UCSD-AML1 (cell line): ENCODE results near the gene DFFA.

Experiments
- DNase-seq: peaks from one replicate; lab custom pipeline; 2025; ENCODE audit not compliant: unreplicated experiment; lab: John Stamatoyannopoulos, UW

Gene DFFA, protein sequence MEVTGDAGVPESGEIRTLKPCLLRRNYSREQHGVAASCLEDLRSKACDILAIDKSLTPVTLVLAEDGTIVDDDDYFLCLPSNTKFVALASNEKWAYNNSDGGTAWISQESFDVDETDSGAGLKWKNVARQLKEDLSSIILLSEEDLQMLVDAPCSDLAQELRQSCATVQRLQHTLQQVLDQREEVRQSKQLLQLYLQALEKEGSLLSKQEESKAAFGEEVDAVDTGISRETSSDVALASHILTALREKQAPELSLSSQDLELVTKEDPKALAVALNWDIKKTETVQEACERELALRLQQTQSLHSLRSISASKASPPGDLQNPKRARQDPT

DNA sequence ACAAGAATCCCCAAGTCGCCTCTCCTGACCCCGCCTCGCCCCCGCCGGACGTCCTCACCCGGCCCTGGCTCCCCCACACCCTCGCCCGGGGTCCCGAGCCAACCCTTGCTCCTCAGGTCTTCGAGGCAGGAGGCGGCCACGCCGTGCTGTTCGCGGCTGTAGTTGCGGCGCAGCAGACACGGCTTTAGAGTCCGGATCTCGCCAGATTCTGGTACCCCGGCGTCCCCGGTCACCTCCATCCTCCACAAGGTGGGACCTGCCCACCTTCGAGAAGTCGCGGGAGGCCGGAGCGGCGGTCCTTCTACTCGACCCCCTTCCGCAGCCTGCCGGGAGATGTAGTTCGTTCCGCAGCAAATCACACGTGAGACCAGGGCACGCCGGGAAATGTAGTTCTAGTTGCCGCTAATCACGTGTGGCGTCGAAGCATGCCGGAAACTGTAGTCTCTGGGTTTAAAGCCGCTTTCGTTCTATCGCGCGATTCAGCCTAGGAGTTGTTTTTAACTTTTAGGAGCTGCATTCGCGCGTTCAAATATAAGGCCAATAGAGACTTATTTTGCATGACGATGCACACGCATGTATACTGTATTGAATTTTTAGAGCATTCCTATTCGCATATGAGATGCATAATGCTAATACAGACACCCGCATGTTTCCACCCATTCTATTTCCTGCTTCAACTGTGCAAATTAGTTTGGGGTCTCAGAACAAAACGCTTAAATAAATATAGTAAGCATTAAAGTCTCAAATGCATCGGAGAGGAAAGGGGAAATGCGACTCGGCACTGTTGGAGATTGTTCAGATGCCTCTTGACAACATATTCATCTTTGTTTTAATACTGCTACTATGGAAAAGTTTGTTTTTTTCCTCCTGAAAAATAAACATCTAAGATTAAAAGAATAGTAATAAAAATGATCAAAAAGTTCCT lies at the start of gene DFFA:
TSS of gene DFFA (minus strand) at position 310 of the 925 bp plus-strand sequence. CDS start at position 239, 71 bp downstream.
- peak; percentile 93 for DNase-seq

DNA sequence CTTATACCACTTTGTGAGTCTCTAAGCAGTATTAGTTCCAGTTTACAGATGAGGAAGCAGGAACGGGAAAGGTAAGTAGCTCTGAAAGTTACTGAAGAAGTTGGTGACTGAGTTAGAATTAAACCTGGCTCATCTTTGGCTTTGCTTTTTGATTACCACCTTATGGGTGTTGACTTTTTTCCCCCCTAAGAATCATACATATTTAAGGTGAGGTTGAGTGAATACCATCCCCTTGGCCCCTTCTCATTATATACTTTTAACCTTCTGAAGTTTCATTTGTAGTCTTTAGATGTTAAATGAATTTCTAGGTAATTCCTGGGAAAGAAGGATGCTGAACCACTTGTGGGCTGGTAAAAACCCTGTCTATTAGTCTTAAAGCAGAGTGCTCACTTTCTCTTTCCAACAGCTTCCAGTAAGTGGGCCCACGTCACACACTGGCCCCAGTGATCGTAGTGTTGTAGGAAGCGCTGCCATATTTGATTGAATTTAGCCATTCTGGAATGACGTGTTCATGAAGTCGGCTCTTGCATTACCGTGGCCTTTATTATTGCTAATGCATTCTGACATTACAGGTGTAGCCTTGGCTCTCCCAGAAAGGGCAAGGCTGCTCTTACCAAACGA lies 49.3 kb upstream of the DFFA start:
- no peak for DNase-seq

DNA sequence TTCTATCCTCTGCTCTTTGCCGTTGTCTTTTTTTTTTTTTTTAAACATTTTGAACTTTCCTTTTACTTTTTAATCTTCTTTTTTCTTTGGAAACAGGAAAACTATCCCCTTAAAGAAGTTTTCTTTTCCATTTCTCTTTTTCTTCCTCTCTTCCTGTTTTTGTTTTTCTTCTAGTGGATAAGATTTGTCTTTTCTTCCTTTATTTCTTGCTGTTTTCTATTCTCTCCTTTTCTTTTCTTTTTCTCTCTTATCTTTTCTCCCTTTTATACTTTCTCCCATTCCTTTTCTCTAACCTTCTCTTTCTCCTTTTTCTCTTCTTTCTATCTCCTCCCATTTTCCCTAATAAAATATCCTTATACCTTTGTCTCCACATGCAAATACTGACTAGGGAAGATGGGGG lies 48.6 kb upstream of the DFFA start:
- no peak for DNase-seq

DNA sequence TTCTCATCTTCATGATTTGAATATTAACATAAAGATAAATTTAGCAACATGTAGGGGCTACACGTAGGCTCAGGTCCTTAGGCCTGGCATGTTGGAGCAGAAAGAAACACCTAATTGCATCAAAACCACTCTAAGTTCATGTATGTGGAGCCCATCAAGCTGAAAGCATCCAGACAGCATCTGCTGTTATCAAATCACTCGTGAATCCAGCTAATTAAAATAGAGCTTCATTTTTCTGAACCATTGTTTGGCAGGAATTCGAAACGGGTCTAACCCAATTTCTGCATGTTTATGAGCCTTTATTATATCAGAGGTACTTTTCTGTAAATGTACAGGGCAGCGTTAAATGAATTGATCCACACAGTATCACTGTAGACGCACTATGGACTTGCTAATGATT lies 48.2 kb upstream of the DFFA start:
- DNase-seq: no peak

DNA sequence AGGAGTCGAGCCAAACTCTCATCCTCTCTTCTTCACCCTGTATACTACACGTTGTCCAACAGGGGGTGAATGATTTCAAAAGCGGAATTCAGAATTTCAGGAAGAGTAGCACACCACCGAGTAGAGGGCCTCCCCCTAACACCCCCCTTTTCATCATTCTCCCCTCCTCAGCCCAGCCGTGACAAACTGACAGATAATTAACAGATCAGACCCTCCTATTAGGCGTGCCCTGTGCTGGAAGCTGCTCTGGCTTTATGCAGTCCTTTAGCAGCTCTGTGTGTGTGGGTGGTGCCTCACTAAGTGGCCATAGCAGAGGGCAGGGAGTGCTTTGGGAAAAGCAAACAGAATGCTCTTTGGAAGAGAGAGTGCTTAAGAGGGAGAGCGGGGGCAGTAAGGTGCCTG lies 46.7 kb upstream of the DFFA start:
- DNase-seq: no peak

DNA sequence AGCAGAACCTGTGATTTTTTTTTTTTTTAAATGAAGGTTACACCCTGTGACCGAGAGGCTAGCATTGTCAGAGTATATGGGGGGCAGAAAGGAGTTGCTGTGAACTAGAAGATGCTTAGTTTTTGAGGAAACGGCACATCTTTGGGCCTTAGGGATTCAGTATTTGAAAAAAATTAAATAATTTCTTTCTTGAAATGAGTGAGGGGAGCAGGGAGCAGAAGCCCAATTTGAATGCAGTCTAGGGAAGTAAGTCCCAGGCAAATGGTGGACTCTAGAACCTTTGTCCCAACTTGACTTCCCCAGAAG lies 45.3 kb upstream of the DFFA start:
- DNase-seq: no peak

DNA sequence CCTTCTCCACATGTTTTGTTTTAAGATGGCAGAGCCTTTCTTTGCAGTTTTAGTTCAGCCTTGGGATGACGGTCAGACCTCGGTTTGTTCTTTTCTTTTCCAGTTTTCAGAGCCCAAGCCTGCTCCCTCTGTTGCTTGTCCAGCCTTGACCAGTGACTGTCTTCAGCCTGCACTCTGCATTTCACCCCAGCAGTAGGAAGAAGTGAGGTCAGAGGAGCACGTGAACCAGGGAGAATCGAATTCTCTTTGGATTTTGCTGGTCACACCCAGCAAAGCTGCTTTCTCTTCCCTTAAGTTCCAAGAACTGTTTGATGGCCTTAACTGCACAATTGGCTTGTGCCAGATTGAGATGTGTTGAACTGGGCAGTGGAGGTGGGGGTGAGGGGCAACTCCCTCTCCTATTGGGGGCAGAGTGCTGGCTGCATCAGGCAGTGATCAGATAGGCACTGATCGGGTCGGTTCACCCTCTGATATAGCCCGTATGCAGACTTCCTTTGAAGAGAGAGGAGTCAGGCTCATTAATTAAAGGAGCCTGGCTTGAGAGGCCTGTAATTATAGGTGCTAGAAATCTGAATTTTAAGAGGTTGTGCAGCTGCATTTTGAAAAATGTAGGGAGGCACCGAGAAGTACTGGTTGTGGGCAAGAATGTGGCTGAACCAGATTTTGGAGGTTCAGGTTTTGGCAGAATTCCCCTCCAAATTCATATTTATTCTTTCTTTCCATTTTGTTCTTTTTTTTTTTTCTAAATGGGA lies 44.8 kb upstream of the DFFA start:
- no peak for DNase-seq

DNA sequence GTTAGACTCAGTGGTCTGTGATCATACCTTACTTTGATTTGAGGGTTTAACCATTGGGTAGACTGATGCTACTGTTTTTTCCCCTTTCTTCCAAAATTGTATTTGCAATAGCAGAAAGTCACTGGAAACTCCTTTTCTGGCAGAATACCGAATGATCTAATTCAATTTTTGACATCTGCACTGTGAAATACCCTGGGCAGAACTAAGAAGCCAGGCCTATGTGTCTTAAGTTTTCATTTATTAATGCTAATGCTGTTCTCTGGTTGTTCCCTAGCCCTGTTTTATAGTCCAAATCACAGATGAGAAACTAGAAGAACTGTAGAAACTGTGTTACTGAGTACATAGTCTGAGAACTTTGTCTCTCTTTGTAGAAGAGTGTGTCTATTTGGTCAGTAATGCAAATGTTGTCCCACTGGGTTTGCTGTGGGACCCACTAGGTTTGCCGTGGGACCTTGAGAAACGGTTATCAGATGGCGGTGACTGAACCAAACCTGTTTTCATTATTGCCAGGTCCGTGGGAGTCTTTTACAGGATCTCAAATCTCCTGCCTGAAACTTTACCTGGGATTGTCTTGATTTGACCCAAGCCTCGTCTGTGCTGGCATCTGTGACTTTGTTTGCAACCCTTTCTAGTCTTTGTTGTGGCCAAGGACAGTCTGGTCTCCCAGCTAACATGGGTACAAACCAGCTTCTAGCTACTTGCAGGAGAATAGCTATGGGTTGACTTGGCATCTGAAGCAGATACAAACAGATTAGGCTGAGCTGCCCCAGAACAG lies 43.8 kb upstream of the DFFA start:
- DNase-seq: no peak

DNA sequence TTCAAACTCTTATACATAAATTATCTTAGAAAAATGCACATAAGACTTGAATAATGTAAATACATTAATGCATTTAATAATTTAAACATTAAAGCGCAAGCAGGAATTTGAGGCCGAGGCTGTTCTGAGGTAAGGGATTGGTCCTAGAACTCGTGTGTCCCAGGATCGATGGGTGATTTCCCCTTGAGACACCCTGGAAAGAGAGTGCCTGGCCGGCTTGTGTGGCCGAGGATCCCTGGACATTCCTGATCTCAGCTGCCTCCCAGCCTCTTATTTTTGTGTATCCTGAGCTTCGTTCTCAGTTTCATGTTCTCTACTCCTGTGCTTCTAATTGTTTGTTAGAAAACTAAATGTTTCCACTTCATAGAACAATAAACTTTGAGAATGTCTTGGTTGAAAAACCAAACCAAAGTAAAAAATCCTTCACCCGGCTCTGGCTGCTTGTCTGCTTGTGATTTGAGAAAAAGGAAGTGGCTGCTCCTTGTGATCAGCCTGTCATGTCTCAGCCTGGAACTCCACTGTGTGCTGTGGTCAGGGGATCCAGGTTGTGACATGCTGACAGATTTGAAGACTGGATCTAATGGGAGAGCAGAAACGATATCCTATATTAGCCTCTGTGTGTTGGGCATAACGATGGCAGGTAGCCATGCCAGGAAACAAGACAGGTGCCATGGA lies 43.1 kb upstream of the DFFA start:
- peak; percentile 35 for DNase-seq

DNA sequence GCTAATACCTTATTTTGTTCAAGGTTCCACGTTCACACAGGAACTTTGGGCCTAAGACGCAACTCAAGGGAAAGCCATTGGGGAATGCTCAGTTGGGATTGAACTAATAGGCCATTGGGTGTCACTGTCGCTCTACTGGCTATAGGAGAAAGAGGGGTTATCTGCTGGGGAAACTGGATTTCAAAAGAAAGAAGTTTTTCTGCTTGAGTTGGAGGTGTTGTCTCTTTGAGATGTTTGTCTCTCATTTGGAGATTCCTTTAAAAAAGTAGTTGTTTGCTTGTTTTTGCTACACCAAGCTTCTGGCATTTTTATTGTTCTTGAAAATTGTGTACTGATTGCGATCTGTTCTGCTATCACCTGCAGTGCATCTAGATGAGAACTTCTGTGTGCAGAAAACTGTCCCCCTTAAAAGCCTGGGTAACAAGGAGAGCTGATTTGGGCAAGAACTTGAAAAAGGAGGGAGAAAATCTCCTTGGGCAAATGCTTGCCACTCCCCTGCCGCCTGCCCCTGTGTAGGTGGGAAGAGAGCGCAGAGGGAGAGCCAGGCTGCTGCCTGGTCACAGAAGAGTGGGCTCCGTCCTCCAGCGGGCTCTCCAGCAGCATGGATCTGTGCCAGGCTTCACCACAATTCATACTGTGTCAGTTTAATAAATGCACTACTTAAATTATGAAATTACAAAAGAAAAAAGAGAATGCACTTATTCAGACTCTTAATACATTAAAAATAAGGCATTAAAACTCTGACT lies 42.3 kb upstream of the DFFA start:
- no peak for DNase-seq

DNA sequence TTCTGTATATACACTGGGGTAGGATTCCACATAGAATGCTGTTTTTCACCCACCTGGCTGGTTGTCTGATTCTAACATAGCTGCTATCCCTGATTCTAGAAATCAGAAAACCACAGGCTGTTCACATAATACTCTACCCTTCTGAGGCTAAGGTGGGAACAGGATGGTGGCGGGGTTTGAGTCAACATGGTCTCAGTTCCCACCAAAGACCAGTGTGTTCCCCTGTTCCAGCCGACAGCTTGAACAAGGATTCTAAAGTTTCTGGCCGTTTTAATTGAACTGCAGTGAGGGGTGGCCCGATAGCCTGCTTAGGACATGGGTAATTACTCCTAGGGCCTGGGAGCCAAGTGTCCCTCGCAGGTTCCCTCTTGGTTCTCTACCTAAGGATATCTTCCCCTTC lies 40.9 kb upstream of the DFFA start:
- DNase-seq: no peak

DNA sequence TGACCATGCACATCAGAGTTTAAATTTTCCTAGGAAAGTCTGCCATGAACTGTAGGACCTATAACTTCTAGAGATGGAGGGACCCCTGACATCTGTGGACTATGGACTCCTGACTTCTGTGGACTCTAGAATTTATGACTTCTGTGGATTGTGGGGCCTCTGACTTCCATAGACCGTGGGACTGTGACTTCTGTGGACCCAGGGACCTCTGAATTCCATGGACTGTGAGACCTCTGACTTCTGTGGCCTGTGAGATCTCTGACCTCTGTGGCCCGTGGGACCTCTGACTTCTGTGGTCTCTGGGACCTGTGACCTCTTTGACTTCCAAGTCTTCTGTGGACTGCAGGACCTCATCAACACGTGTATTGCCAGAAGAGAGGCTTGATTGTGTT lies 39.2 kb upstream of the DFFA start:
- no peak for DNase-seq

DNA sequence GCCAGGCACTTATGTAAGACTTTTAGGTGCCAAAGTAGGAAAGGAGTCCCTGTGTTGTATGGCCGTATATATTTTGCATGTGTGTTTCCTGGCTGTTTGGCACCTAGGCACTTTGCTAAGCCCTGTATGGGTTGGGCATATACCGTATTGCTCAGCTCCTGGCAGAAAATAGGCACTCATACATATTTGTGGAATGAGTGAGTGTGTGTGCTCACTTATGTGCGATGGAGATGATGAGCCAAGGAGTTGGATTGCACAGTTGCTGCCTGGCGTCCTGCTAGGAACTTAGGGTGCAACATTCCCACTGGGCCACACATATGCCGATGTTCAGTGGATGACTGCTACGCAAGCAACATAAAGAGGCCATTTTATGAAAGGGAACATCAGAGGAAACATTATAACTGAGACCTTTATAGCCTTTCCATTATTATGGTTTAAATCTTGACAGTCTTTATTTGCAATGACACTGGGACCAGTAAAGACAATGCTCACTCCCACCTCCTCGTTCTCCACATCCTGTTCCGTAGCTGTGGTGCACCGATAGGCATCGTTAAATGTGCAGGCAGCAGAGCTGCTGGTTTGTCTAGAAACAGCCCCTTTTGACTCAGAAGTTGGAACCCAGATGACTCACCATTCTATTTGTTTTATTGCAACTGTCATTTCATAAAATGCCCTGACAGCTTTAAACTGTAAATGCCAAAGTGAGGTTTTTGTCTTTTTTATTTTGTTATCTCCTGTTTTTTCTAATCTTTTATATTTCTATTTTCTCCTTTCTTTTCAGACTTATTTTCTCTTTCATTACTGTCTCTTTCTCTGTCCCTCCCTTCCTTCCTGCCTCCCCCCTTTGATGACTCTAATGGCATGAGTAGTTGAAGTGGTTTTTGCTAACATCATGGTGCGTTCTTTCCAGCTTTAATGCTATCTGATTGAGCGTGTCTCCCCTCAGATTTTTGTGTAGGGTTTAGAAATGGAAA lies 38.5 kb upstream of the DFFA start:
- peak; percentile 70 for DNase-seq

DNA sequence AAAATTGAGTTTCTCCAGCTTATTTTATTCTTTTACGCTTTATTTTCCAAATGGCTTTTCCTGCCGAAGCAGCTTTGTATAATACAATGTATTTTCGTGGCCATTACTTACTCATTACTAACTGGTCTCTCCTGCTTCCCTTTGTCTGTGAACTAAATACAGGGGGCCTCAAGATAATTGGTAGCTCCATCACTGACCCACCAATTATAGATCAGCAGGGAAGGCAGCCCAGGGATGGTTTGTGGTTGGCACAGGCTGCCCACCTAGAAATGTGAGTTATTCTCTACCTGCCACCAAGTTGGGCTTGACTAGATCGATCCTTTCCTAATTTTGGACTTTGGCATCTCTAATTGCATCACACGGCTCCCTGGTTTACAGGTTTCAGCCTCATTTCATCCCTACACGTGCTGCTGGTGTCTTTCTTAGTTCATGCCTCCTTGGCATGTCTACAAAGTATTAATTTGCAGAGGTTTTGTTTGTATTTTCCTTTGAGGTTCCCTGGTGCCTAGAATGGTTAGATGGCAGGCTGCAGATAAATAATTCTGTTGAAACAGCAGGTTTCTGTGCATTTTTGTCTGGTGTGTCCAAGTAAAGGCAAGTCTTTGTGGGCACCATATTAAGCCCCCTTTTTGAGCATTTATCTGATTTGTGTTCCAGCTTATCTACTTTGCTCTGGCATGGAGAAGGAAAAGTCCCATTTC lies 37.6 kb upstream of the DFFA start:
- no peak for DNase-seq

DNA sequence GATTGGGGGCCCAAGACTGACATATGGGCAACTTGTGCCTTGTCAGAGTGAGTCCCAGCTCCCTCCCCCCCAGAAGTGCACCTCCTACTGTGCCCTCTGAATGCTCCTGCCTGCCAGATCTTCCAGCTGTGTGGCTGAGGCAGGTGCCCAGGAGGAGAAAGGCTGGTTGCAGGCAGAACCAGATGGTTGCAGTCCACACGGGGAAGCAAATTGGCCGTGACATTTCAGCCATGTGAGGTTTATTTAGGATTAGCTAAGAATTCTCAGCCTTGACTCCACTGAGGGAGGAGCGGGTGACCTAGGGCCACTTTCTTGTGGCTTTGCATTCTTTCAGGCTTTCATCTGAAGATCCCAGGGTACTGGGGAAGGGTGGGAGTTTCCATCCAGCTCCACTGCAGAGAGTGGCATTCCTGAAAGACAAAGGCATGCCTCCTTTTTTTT lies 36.2 kb upstream of the DFFA start:
- no peak for DNase-seq

DNA sequence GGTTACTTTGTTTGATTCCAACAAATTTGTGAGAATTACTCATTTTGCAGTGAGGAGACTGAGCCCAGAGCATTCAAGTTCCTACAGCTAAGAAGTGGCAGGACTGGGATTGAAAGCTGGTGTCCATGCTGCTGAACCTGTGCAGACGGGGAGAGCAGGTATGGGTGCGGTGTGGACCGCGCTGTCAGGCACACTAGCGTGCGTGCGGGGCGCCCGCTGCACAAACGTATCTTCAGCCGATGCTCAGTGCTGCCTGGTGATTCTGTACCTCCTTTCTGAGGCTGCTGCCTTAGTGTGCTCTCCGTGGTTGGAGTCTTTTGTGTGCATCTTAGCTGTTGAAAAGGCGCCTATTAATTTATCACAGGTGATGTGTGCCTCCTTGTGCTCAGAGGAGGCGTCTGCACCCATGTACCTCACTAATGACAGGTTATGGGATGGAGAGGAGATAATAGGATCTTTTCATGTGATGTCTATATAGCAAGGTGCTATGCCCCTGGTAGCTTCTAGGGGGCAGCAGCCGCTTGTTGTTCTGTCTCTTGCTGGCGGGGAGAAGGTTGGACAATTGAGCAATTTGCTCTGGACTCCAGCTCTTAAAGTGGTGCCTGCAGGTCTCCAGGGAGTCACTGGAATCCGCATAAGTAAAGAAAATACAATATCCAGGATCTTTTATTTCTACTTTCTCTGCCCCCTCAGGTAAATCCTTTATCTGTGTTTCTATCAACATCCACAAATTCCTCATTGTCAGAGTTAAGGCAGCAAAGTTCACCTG lies 35.0 kb upstream of the DFFA start:
- peak; percentile 38 for DNase-seq

DNA sequence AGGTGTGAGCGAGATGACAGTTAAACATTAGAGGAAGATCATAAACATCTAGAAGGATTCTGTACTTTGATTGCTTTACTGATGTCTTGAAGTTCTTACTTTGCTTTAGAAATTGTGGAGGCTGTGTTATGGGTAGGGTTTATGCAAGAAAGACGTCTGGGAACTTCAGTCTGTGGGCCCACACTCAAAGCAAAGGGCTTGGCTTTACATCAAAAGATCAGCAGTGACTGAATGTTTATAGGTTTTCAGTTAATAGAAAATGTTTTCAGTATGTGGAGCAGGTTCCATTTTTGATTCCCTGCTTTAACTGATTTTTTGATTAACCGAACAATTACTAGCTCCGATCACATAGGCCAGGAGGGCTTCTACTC lies 34.3 kb upstream of the DFFA start:
- DNase-seq: no peak
